Measurements from ENCODE around the gene CETP.
"Not testable (repeated sequence)": the region's sequence is repeated elsewhere in the genome, so short reads cannot be mapped to it uniquely, and the experiment has no call there.

Gene CETP

DNA sequence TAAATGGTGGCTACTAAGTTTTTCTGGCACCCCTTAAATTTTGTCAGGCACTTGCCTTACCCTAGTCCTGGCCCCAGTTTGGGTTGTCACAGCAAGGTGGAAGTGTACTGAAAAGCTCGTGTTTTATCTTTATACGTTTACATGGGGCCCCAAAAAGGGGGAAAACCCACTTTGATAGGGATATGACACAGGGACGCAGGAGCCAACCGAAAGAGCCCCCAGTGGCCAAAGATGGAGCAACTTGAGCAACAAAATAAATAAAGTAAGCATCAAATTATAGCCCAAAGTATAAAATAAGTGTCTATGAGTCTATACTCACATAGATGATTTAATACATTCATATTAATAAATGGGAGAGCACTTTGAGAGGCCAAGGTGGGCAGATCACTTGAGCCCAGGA, 5.0 kb upstream of the CETP start:
- no peak for DNase-seq (ENCODE audit: low read depth, low spot score)

GRCh38 chr16:56960681-56961281, 969 bp upstream of the CETP start:
- no peak for DNase-seq (ENCODE audit: low read depth, low spot score)

- no peak for DNase-seq (ENCODE audit: low read depth, low spot score)
Measured at GRCh38 chr16:56961386-56961785, 364 bp upstream of the CETP start.

GRCh38 chr16:56964243-56965148, 2.7 kb downstream of the CETP start:
- peak; percentile 88 for DNase-seq (ENCODE audit: low read depth, low spot score)

- DNase-seq (ENCODE audit: low read depth, low spot score): no peak
Measured at GRCh38 chr16:56965149-56966092, 3.7 kb downstream of the CETP start.

- DNase-seq (ENCODE audit: low read depth, low spot score): no peak
Measured at GRCh38 chr16:56966093-56966475, 4.3 kb downstream of the CETP start.

- DNase-seq (ENCODE audit: low read depth, low spot score): no peak
Measured at GRCh38 chr16:56967733-56968132, 6.0 kb downstream of the CETP start.

DNA sequence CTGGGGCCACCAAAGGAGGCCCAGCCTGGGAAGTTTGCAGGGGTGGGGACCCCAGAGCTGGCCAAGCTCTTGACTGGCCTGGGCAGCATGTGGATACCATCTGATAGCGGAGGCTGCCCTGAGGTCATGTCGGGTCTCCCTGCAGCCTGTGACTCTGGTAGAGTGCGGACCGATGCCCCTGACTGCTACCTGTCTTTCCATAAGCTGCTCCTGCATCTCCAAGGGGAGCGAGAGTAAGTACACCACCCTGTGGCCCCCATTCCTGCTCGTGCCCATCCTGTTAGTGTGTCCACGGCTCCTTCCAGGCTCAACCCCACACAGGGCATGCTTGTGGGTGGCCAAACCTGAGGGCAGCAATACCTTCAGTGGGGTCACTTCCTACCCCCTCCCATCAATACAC, 8.0 kb downstream of the CETP start:
- DNase-seq (ENCODE audit: low read depth, low spot score): no peak

GRCh38 chr16:56970934-56971767, 9.4 kb downstream of the CETP start:
- DNase-seq (ENCODE audit: low read depth, low spot score): no peak

GRCh38 chr16:56971768-56972043, 10.0 kb downstream of the CETP start:
- no peak for DNase-seq (ENCODE audit: low read depth, low spot score)

DNA sequence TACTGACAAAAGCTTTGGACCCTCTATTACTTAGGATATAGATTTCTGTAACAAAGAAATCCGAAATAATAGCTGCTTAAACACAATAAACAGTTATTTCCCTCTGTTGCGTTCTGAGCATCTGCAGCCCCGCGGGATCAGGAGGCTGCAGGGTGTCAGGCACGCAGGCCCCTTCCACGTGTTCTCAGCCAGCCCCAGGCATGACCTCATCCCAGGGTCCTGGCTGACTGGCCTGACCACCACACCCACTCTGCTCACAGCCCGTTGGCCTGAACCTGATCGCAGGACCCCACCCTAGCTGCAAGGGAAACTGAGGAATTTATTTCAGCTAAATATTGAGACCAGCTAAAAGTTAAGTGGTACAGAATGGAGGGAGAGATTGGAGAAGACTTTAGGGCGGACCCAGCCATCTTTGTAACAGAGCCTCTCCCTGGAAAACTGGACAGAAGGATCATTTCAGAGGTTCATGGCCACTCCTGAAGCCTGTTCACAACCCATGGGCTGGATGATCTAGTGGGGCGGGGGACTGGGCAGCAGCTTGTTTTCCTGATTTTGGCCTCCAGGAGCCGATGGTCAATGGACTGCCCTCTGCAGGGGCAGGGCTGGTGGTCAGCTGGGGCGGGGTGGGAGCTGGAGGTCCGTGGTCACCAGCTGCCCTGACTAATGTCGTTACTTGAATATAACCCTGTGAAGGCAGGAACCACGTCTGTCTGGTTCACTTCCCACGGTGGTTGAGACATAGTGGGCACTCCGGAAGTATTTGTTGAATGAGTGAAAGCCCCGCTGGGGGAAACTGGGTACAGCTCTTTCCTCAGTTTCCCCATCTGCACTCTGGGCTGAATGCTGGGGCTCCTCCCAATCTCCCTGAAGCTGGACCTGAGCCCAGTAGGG, 10.9 kb downstream of the CETP start:
- no peak for DNase-seq (ENCODE audit: low read depth, low spot score)

- no peak for DNase-seq (ENCODE audit: low read depth, low spot score)
Measured at GRCh38 chr16:56973294-56973689, 11.5 kb downstream of the CETP start.

DNA sequence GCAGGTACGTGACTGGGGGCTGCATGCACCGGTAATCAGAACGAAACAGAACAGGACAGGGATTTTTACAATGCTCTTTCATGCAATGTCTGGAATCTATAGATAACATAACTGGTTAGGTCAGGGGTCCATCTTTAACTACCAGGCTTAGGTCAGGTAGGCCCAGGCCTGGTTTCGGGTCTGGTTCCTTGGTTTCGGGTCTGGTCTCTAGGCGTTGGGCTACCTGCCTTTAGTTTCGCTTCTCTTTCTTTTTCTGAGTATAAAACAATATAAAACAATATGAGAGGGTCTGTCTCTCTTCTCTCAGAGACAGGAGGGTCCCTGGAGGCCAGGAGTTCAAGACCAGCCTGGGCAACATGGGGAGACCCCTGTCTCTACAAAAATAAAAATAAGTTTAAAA, 12.1 kb downstream of the CETP start:
- not testable (repeated sequence) for DNase-seq (ENCODE audit: low read depth, low spot score)

DNA sequence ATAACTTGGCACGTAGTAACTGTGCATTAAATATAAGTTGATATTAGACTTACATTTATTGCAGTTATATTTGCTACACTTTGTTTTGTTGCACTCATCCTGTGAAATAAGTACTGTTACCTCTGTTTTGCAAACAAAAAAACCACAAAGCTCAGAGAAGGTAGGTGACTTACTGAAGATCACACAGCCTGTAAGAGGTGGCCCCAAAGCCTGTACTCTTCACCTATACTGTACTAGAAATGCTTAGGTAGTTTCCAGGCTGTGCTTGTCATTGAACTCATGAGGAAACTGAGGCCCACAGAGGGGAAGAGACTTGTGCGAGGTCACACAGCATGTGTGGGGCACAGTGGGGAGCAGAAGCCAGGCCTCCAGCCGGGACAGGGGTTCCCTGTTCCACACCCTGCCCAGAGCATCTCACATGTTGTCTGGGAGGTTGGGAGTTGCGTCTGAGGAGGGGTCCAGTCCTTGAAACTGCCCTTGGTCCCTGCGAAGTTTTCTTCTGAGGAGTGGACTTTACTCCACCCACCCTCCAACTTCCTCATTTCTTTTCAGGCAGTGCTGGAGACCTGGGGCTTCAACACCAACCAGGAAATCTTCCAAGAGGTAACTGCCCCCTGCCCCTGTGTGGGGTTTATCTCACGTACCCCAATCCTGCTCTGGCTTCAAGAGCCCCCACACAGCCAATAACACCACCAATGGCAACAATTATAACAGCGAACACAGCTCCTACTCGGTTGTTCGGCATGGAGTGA, 13.0 kb downstream of the CETP start:
- no peak for DNase-seq (ENCODE audit: low read depth, low spot score)

DNA sequence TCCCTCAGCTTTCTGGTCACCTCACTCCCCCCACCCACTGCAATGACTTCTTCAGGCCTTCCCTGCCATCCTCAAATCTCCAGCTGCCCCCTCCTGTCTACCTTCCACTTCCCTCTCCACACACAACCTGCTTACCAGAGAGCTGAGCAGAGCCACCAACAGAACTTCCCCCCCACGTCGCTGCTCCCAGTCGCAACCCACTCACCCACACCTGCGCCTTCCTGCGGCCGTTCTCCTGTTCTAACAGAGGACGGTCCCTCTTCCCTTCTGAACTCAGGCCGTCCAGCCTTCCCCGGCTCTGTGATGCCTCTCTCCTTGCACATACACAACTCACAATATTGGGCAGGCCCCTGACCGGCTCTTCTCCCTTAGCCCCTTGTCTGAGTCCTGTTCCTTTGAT, 14.0 kb downstream of the CETP start:
- no peak for DNase-seq (ENCODE audit: low read depth, low spot score)

GRCh38 chr16:56977216-56977615, 15.5 kb downstream of the CETP start:
- DNase-seq (ENCODE audit: low read depth, low spot score): no peak

GRCh38 chr16:56977823-56978430, 16.2 kb downstream of the CETP start:
- DNase-seq (ENCODE audit: low read depth, low spot score): no peak

DNA sequence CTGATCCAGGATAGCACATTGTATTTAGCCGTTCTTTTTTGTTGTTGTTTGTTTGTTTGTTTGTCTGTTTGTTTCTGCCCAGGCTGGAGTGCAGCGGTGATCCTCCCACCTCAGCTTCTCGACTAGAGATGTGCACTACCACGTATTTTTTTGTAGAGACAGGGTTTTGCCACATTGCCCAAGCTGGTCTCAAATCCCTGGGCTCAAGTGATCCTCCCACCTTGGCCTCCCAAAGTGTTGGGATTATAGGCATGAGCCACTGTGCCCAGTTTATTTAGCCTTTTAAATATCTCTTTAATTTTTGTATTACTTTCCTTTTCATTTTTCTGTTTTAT, 18.4 kb downstream of the CETP start:
- no peak for DNase-seq (ENCODE audit: low read depth, low spot score)

Data from activated CD4-positive, CD25-positive, alpha-beta regulatory T cell treated with anti-CD3 and anti-CD28 coated beads, Interleukin-2, amount 50 U/mL, for 16 hours (primary cell).